Measurements from ENCODE around the gene CFAP57. TPM values are rescaled to one million over a fixed set of nuclear protein-coding genes. Genes with fewer than 3 reads are reported as not detected.

Gene CFAP57
- polyA plus RNA-seq, 1 donor from 2014 or later: 0.17 TPM

- no peak overlapping the region for H3K4me2 ChIP-seq (ENCODE audit: low read length)
- H3K9me3 ChIP-seq (ENCODE audit: low read length): no peaks in the 10 kb centered on the region
- no peaks in the 10 kb centered on the region for H3F3A ChIP-seq (ENCODE audit: insufficient read depth, low read length, poor library complexity, severe bottlenecking)
- peak overlapping the region; percentile 63 for H3K27ac ChIP-seq (ENCODE audit: low read length)
- no peaks in the 10 kb centered on the region for H3K79me2 ChIP-seq (replicated peaks; ENCODE audit: insufficient read depth, low read length)
- H3K4me3 ChIP-seq (ENCODE audit: low read length): peak overlapping the region; percentile 26
- H3K27me3 ChIP-seq (ENCODE audit: insufficient read depth, low read depth, low read length): no peaks in the 10 kb centered on the region
- H3K9me2 ChIP-seq (ENCODE audit: insufficient read depth, low read length): no peaks in the 10 kb centered on the region
- H3K36me3 ChIP-seq (ENCODE audit: insufficient read depth, low read length): no peaks in the 10 kb centered on the region
- no peaks in the 10 kb centered on the region for H4K20me1 ChIP-seq (ENCODE audit: insufficient read depth)
- no peak overlapping the region for H3K9ac ChIP-seq (ENCODE audit: low read length)
- TF ChIP-seq EZH2 (IDR thresholded peaks at IDR 0.05; ENCODE audit: borderline replicate concordance, insufficient read depth, low read length, poor library complexity, severe bottlenecking) (no peak), POLR2AphosphoS5 (IDR thresholded peaks at IDR 0.05) (peak; percentile 91), SMC3 (conservative IDR thresholded peaks at IDR 0.05; ENCODE audit: poor library complexity) (peak; percentile 17), TAF1 (IDR thresholded peaks at IDR 0.05; ENCODE audit: low read depth) (no peak), REST (IDR thresholded peaks at IDR 0.05; ENCODE audit: borderline replicate concordance) (peak; percentile 73), MXI1 (conservative IDR thresholded peaks at IDR 0.05; ENCODE audit: poor library complexity, severe bottlenecking) (peak; percentile 28), EP300 (conservative IDR thresholded peaks at IDR 0.05; ENCODE audit: poor library complexity, severe bottlenecking) (peak; percentile 95), CTCF (IDR thresholded peaks at IDR 0.05; ENCODE audit: poor library complexity, severe bottlenecking) (no peak), RAD21 (conservative IDR thresholded peaks at IDR 0.05) (no peak)
- no peak overlapping the region for H2AFZ ChIP-seq (ENCODE audit: low read depth, low read length)
Measured at GRCh38 chr1:43129426-43129825, 42.7 kb upstream of the CFAP57 start.

- H3F3A ChIP-seq (ENCODE audit: insufficient read depth, low read length, poor library complexity, severe bottlenecking): no peaks in the 10 kb centered on the region
- no peaks in the 10 kb centered on the region for H3K27me3 ChIP-seq (ENCODE audit: insufficient read depth, low read depth, low read length)
- no peak overlapping the region for H2AFZ ChIP-seq (ENCODE audit: low read depth, low read length)
- H3K27ac ChIP-seq (ENCODE audit: low read length): no peak overlapping the region
- no peaks in the 10 kb centered on the region for H4K20me1 ChIP-seq (ENCODE audit: insufficient read depth)
- no peaks in the 10 kb centered on the region for H3K9me2 ChIP-seq (ENCODE audit: insufficient read depth, low read length)
- H3K4me3 ChIP-seq (ENCODE audit: low read length): no peak overlapping the region
- no peaks in the 10 kb centered on the region for H3K9me3 ChIP-seq (ENCODE audit: low read length)
- no peak for TF ChIP-seq RAD21 (conservative IDR thresholded peaks at IDR 0.05)
- TF ChIP-seq MXI1 (conservative IDR thresholded peaks at IDR 0.05; ENCODE audit: poor library complexity, severe bottlenecking): no peak
- TF ChIP-seq SMC3 (conservative IDR thresholded peaks at IDR 0.05; ENCODE audit: poor library complexity): no peak
- TF ChIP-seq REST (IDR thresholded peaks at IDR 0.05; ENCODE audit: borderline replicate concordance): no peak
- no peak for TF ChIP-seq POLR2AphosphoS5 (IDR thresholded peaks at IDR 0.05)
- no peak for TF ChIP-seq TAF1 (IDR thresholded peaks at IDR 0.05; ENCODE audit: low read depth)
- no peak for TF ChIP-seq EP300 (conservative IDR thresholded peaks at IDR 0.05; ENCODE audit: poor library complexity, severe bottlenecking)
- TF ChIP-seq CTCF (IDR thresholded peaks at IDR 0.05; ENCODE audit: poor library complexity, severe bottlenecking): no peak
- no peak for TF ChIP-seq EZH2 (IDR thresholded peaks at IDR 0.05; ENCODE audit: borderline replicate concordance, insufficient read depth, low read length, poor library complexity, severe bottlenecking)
- no peak overlapping the region for H3K9ac ChIP-seq (ENCODE audit: low read length)
- H3K36me3 ChIP-seq (ENCODE audit: insufficient read depth, low read length): no peaks in the 10 kb centered on the region
- no peak overlapping the region for H3K4me2 ChIP-seq (ENCODE audit: low read length)
- no peaks in the 10 kb centered on the region for H3K79me2 ChIP-seq (replicated peaks; ENCODE audit: insufficient read depth, low read length)
Measured at GRCh38 chr1:43134068-43134467, 38.1 kb upstream of the CFAP57 start.

All from neural cell (in vitro differentiated cells).